Lung (tissue), 12 donors: ENCODE measurements around the gene MLEC. TPM values are rescaled to one million over a fixed set of nuclear protein-coding genes. Genes with fewer than 3 reads are reported as not detected.
A peak's percentile ranks its signal among the peaks of the same experiment; 100 is the strongest.

ENCODE experiments used
- ATAC-seq: fragments of 200-7000 bp; cut with Tn5 transposase; one replicate; pipeline ENCODE4 v1.9.1; 2020; ENCODE audit warnings: moderate number of reproducible peaks; ENCODE audit not compliant: insufficient read depth, low FRiP score
- DNase-seq, 3 donors: peaks; one replicate each; pipeline ENCODE4 v3.0.0-alpha.2; 2013 to 2017
- H3K27ac ChIP-seq, 2 donors: one replicate each; pipeline ENCODE4 v1.5.1; 2013; ENCODE audit warnings: mild to moderate bottlenecking in 2 of 2, moderate library complexity in 2 of 2, control low read depth in 1 of 2, inconsistent platforms in 1 of 2, low read depth in 1 of 2, low read length in 1 of 2
- H3K27me3 ChIP-seq, 3 donors: one replicate each; pipeline ENCODE4 v1.5.1; 2013; ENCODE audit warnings: low read length in 2 of 3; ENCODE audit not compliant: control insufficient read depth in 3 of 3, insufficient read depth in 3 of 3
- H3K36me3 ChIP-seq, 4 donors: one replicate each; pipeline ENCODE4 v1.5.1; 2013; ENCODE audit warnings: low read length in 4 of 4, mild to moderate bottlenecking in 1 of 4, moderate library complexity in 1 of 4; ENCODE audit not compliant: control insufficient read depth in 4 of 4, insufficient read depth in 4 of 4
- H3K4me1 ChIP-seq, 5 donors: one replicate each; pipeline ENCODE4 v1.5.1; 2013; ENCODE audit warnings: low read length in 5 of 5, mild to moderate bottlenecking in 2 of 5, moderate library complexity in 1 of 5; ENCODE audit not compliant: control insufficient read depth in 5 of 5, insufficient read depth in 5 of 5
- H3K4me3 ChIP-seq: one replicate; pipeline ENCODE4 v1.5.1; 2013; ENCODE audit warnings: mild to moderate bottlenecking, control low read depth, moderate library complexity
- H3K9ac ChIP-seq, 2 donors: one replicate each; pipeline ENCODE4 v1.5.1; 2013; ENCODE audit warnings: low read length in 2 of 2, control low read depth in 1 of 2; ENCODE audit not compliant: insufficient read depth in 1 of 2
- H3K9me3 ChIP-seq, 4 donors: one replicate each; pipeline ENCODE4 v1.5.1; 2013; ENCODE audit warnings: low read length in 3 of 4, mild to moderate bottlenecking in 1 of 4, moderate library complexity in 1 of 4; ENCODE audit not compliant: control insufficient read depth in 4 of 4, insufficient read depth in 3 of 4
- CTCF ChIP-seq: IDR thresholded peaks from 2 replicates; pipeline ENCODE4 v1.5.1; 2012; ENCODE audit warnings: mild to moderate bottlenecking; ENCODE audit errors: control extremely low read depth, extremely low read depth
- WGBS, 2 donors: extraction: QIAGEN DNeasy Blood & Tissue Kit; methylation state at CpG; one replicate each; pipeline ENCODE4 v1.1.7; 2013; 5-methylcytosine and 5-hydroxymethylcytosine counted together
- polyA plus RNA-seq, 2 donors: library from polyadenylated mRNA; stranded (reverse); fragments of 200-250 nt; gene quantifications; one replicate each; pipeline ENCODE4 v1.2.1, GENCODE V29; 2013
- total RNA-seq, 2 donors: library from RNA; depleted of rRNA in 1 of 2; stranded (reverse); fragments of >200 nt in 1 of 2; gene quantifications; one replicate each; pipeline ENCODE4 v1.2.1, GENCODE V29; 2014 to 2021
- donor health status: control.
- donor health status: control.
- donor health status: Bipolar disorder and iron deficiency.
- donor health status: healthy.
- donor health status: DM: yes; HTN: yes; CAD: no.

Gene MLEC
- total and polyA plus RNA-seq, 4 donors: 34.1 to 161 (median 53.7) TPM

- 68 to 84% methylated on average over 3 of the region's 3 CpGs for WGBS, 2 donors
- Histone ChIP-seq H3K9me3 (no peaks in the 10 kb centered on the region), H3K9ac (no peak overlapping the region), H3K27ac (no peak overlapping the region), H3K4me1 (peaks cover 3 to 18% (median 7%) of the 10 kb centered on the region in 5 donors), H3K36me3 (peaks cover 20 to 53% (median 40%) of the 10 kb centered on the region in 4 donors), H3K27me3 (no peaks in the 10 kb centered on the region), H3K4me3 (no peak overlapping the region)
- DNase-seq (no peak), ATAC-seq (no peak)
- TF ChIP-seq CTCF: no peak
These were observed 34.9 kb downstream of the MLEC start for GRCh38 chr12:120721866-120722265.

- DNase-seq (no peak), ATAC-seq (no peak)
- Histone ChIP-seq H3K36me3 (peaks cover 17 to 49% (median 37%) of the 10 kb centered on the region in 4 donors), H3K27ac (no peak overlapping the region), H3K4me1 (peaks cover 3 to 18% (median 7%) of the 10 kb centered on the region in 5 donors), H3K4me3 (no peak overlapping the region), H3K27me3 (no peaks in the 10 kb centered on the region), H3K9me3 (no peaks in the 10 kb centered on the region), H3K9ac (no peak overlapping the region)
- WGBS, 2 donors: 76 to 80% methylated on average over 2 of the region's 2 CpGs
- TF ChIP-seq CTCF: no peak
These were observed 35.8 kb downstream of the MLEC start for GRCh38 chr12:120722784-120723183.

GRCh38 chr12:120724720-120725119 lies 37.8 kb downstream of the MLEC start:
- Histone ChIP-seq H3K27ac (no peak overlapping the region), H3K4me1 (peaks cover 2 to 17% (median 7%) of the 10 kb centered on the region in 5 donors), H3K9ac (peak overlapping the region in 1 of 2 donors; percentile 87), H3K36me3 (peaks cover 5 to 33% (median 27%) of the 10 kb centered on the region in 4 donors), H3K9me3 (peaks cover 0 to 1% (median 0%) of the 10 kb centered on the region in 4 donors), H3K27me3 (no peaks in the 10 kb centered on the region), H3K4me3 (no peak overlapping the region)
- no peak for DNase-seq
- 77 to 78% methylated on average over 5 of the region's 5 CpGs for WGBS, 2 donors
- TF ChIP-seq CTCF: no peak
- ATAC-seq: no peak

- H3K36me3 ChIP-seq: peaks cover 7 to 28% (median 24%) of the 10 kb centered on the region in 4 donors
- no peak for TF ChIP-seq CTCF
- H3K9ac ChIP-seq: peak overlapping the region; percentile 49 to 87
- ATAC-seq (no peak), DNase-seq (no peak)
- no peaks in the 10 kb centered on the region for H3K27me3 ChIP-seq
- peaks cover 2 to 14% (median 7%) of the 10 kb centered on the region in 5 donors for H3K4me1 ChIP-seq
- H3K27ac ChIP-seq: peak overlapping the region; percentile 55 to 93
- H3K9me3 ChIP-seq: peaks cover 0 to 1% (median 0%) of the 10 kb centered on the region in 4 donors
- no peak overlapping the region for H3K4me3 ChIP-seq
- WGBS, 2 donors: 25 to 37% methylated on average over 14 of the region's 14 CpGs
These were observed 38.3 kb downstream of the MLEC start for GRCh38 chr12:120725151-120725658.
